ENCODE data around the gene TM2D3.

The TM2D3 gene

GRCh38 chr15:101609742-101610610, 42.2 kb downstream of the TM2D3 start:
- DNase-seq (ENCODE audit: low read depth in 2 of 2, low spot score in 1 of 2) = no peak

- no peak for DNase-seq (ENCODE audit: low read depth in 2 of 2, low spot score in 1 of 2)
Measured at GRCh38 chr15:101608201-101608600, 44.0 kb downstream of the TM2D3 start.

GRCh38 chr15:101607108-101607507, 45.1 kb downstream of the TM2D3 start:
- DNase-seq (ENCODE audit: low read depth in 2 of 2, low spot score in 1 of 2) = no peak

GRCh38 chr15:101604124-101604874, 47.9 kb downstream of the TM2D3 start:
- DNase-seq (ENCODE audit: low read depth in 2 of 2, low spot score in 1 of 2) = no peak

- no peak for DNase-seq (ENCODE audit: low read depth in 2 of 2, low spot score in 1 of 2)
Measured at GRCh38 chr15:101602801-101603200, 49.4 kb downstream of the TM2D3 start.

DNA sequence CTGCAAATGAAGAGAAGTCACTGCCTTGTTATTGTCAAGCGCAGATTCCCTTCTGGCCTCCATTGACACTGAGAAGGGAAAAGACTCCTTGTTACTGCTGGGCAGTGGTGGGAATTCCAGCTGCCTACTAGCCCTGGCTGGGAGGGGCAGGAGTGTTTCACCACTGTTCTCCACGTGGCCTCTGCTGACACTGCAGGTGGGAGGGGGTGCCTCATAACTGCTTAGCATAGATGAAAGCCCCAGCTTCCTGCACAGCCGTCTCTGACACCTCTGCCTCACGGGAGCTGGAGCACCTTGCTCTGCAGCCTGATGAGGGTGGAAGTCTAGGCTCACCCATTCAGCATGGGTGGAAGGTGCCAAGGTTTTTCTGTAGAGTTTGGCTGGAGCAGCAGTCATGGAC, 52.1 kb downstream of the TM2D3 start:
- no peak for DNase-seq (ENCODE audit: low read depth in 2 of 2, low spot score in 1 of 2)

DNA sequence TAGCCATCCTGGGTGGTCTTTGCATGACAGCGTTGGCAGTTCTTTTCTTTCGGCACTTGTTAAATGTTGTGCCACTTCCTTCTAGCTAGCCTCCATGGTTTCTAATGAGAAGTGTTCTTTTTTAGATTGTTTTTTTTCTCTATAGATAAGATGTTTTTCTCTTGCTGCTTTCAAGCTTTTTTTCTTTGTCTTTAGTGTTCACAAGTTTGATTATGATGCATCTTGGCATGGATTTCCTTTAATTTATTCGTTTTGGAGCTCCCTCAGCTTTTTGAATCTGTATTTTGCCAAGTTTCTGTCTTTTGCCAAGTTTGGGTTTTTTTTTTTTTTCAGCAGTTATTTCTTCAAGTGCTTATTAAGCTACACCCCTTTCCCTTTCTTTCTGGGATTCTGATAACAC, 53.1 kb downstream of the TM2D3 start:
- DNase-seq (ENCODE audit: low read depth in 2 of 2, low spot score in 1 of 2) = no peak

GRCh38 chr15:101597360-101597928, 54.7 kb downstream of the TM2D3 start:
- no peak for DNase-seq (ENCODE audit: low read depth in 2 of 2, low spot score in 1 of 2)

DNA sequence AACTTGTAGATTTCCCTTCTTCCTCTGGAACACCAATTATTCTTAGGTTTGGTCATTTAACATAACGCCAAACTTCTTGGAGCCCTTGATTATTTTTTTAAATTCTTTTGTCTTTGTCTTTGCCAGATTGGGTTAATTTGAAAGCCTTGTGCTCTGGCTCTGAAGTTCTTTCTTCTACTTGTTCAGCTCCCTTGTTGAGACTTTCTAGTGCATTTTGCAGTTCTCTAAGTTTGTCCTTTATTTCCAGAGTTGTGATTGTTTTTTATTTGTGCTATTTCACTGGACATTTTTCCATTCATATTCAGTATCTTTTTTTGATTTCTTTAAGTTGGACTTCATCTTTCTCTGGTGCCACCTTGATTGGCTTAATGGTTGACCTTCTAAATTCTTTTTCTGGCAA, 55.5 kb downstream of the TM2D3 start:
- no peak for DNase-seq (ENCODE audit: low read depth in 2 of 2, low spot score in 1 of 2)
